HPDE6-E6E7 (cell line): ENCODE results near the gene ZNF394.
A peak's percentile ranks its signal among the peaks of the same experiment; 100 is the strongest.

Experiments used
- DNase-seq: peaks from one replicate; pipeline ENCODE4 v3.0.0; 2011; ENCODE audit warnings: missing footprints; ENCODE audit errors: extremely low spot score

Gene ZNF394

DNA sequence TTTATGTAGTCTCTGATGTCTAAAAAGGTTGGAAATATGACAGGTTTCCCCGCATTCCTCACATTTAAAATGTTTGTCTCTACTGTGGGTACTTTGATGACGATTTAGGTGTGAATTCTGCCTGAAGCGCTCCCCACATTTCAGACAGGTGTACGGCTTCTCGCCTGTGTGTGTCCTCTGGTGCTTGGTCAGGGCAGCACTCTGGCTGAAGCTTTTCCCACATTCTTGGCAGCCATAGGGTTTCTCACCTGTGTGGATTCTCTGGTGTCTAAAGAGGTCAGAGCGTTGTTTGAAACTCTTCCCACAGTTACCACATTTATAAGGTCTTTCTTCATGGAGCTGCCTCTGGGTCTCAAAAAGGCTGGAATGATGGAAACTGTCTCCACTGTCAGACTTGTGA, 6.3 kb downstream of the ZNF394 start:
- DNase-seq, result no peak

DNA sequence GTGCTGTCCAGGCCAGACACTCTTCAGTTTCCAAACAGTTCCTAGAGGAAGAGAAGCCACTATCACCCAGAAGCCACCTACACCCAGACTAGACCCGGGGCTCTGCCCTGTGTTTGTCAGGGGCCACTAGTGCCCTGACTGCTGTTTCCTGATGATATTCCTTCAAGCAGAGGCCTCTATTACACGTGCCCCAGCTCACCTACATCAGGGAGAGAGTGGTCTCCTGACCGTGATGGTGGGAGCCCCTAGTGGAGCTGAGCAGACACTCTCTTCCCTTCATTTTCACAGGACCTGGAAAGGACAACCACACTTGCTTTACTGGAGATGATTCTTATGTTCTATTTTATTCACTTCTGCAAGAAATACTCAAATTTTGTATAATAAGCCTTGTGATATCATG, 9.2 kb downstream of the ZNF394 start:
- no peak for DNase-seq

GRCh38 chr7:99489235-99489634, 10.8 kb downstream of the ZNF394 start:
- DNase-seq, result no peak

- DNase-seq, result no peak
Observed at GRCh38 chr7:99485094-99485493, 15.0 kb downstream of the ZNF394 start.

GRCh38 chr7:99478464-99479440, 21.3 kb downstream of the ZNF394 start:
- DNase-seq, result no peak

- no peak for DNase-seq
Observed at GRCh38 chr7:99476107-99476506, 24.0 kb downstream of the ZNF394 start.

- DNase-seq, result peak; percentile 56
Observed at GRCh38 chr7:99473315-99473596, 26.8 kb downstream of the ZNF394 start.

DNA sequence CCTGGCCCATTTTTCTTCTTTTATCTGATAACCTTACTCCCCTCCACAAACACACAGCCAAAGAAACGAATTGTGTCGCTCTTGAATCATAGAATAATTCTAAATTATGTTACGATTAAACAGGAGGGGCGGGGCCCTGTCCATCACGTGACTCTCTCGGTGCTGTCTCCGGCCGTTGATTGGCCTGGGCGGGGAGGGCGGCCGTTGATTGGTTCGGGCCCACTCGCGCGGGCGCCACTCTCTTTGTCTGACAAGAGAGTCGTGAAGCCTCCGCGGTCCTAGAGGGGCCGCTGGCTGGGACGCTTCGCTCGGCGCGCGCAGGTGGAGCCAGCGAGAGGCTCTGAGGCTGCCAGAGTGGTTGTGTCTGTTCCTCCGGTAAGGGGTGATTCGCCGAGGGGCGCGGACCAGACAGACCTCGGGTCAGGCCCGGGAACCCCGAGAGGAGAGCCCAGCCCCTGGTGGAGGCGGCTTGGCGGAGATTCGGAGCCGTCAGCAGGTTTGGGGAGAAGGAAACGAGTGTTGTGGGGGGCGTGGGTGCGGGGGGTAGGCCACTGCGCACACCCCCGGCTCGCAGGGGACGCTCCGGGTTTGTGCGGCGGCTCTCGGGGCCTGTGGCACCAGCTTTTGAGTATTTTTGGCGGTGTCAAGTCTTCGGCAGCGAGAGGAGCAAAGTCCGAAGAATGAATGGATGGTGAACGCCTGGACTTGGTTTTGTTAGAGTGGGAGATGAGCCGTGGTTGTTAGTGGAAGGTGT, 27.3 kb downstream of the ZNF394 start, which contains the start of gene ZNF789:
Gene ZNF789 (plus strand): TSS at position 330 of the 754 bp plus-strand sequence. CDS start 3,567 bp downstream, outside the sequence.
- DNase-seq, result peak; percentile 99

- DNase-seq, result peak; percentile 42
Observed at GRCh38 chr7:99469381-99470065, 30.6 kb downstream of the ZNF394 start.

DNA sequence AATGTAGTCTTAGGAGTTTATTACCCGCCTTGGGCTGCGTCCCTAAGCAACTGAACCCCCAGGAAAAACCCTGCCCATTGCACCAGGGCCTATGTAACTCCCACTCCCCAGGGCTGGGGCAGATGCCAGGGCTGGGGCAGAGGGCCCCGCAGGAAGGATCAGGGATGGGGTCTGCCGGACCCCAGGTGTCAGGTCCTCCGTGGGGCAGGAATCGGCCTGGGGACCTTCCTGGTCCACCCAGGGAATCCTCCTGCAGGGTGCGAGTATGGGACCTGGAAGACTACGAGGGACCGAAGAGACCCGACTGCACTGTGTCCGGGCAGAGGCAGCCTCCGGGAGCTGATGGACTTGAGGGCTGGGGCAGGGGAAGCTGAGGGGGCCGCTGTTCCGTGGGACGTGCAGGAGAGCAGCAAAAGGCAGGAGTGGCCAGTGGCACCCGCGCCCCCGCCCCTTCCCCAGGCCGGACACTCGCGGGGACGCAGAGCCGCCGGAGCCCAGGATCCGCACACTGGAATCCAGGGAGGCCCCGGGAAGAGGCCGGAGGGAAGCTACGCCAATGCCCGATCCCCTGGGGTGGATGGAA, 31.7 kb downstream of the ZNF394 start:
- DNase-seq, result no peak

- no peak for DNase-seq
Observed at GRCh38 chr7:99465421-99465768, 34.7 kb downstream of the ZNF394 start.

DNA sequence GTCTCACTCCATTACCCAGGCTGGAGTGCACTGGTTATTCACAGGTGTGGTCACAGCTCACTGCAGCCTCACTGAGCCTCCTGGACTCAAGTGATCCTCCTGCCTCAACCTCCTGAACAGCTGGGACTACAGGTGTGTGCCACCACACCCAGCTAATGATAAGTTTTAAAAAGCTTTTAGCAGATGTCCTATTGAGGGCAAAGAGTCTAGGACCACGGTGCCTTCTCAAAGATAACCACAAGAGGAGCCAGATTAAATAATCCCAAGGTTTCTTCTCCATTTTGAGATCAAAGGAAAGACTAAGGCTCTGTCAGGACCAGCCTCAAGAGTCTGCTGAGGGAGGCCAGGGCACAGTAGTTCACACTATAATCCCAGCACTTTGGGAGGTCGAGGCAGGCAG, 38.9 kb downstream of the ZNF394 start:
- DNase-seq, result no peak

DNA sequence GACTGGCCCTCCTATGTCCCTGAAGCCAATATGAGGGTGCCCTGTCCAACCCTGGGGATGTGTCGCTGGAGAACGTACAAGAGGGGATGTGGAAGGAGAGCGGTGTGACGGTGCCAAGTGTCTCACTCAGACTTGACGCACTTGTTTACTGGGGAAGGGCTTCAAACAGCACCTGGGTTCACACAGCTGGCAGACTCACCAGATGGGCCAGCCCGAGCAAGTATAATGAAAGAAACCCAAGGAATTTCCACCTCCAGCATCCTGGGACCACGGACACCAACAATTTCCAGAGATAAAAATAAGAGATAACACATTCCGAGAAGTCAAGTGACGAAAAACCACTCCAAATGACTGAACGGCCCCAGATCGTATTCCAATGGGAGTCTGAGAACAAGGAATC, 39.4 kb downstream of the ZNF394 start:
- DNase-seq, result no peak

GRCh38 chr7:99459087-99459486, 41.0 kb downstream of the ZNF394 start:
- no peak for DNase-seq

DNA sequence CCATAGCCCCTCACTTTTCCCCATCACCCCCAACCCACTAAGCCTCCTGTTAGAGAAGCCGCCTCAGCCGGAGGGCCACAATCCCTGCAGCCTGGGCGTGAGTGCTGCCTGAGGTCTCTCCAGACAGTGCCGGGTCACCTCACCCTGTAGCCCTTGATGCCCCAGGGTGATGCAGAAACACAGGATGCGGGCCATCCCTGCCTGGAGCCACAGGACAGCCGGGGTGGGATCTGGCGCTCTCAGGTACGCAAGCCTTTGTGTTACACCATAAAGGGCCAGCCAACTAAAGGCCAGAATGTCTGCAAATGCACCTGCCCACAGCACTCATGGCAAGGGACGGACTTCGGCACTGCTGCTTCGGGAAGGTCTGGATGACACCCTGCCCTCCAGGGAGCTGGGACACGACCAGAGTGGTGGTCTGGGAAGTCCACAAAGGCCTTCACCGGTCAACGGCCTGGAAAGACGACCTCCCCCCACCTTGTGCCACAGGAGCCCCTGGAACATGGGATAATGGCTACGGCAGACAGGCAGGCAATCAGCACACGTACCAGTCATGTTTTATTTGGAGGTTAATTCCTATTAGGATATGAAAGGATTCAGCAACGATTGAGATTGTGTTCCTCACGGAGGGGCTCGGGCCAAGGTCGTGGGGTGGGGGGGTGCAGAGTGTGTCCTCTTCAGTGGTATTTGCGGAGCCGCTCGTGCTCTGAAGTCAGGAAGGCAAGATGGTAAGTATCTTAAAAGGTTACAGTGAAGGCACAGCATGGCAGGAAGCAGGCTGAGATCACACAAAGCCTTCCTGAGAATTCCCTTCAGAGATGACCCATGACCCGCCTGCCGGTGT, 42.2 kb downstream of the ZNF394 start:
- DNase-seq, result no peak

GRCh38 chr7:99457050-99457649, 42.9 kb downstream of the ZNF394 start:
- no peak for DNase-seq

DNA sequence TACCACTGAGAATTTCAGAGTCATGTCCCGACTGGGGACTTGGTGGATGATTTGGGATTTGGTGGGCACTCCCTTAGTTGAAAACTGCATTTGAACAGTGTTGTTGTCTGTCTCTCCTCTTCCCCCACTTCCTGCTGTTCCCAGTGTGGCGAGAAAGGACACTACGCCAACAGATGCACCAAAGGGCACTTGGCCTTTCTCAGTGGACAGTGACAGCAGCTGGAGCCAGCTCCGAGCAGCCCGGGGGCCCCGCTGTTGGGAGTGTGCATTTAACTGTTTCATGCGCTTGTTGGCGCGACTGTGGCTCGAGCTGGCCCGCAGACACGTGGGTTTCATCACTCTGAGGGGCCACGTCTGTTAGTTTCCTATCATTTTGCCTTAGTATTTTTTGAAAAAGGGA, 43.8 kb downstream of the ZNF394 start:
- DNase-seq, result no peak

GRCh38 chr7:99455874-99456273, 44.2 kb downstream of the ZNF394 start:
- DNase-seq, result no peak

GRCh38 chr7:99453105-99453504, 47.0 kb downstream of the ZNF394 start:
- no peak for DNase-seq

- DNase-seq, result no peak
Observed at GRCh38 chr7:99452541-99452940, 47.5 kb downstream of the ZNF394 start.

- no peak for DNase-seq
Observed at GRCh38 chr7:99451936-99452335, 48.1 kb downstream of the ZNF394 start.
